Transverse colon (tissue), 4 donors: Measurements from ENCODE around the gene ANKRD11. TPM values are rescaled to one million over a fixed set of nuclear protein-coding genes. Genes with fewer than 3 reads are reported as not detected.

Experiments used
- DNase-seq: peaks from one replicate; pipeline ENCODE4 v3.0.0-alpha.2; 2019
- H3K27ac ChIP-seq, 4 donors: fragments of 200-600 bp; sonication (generic); 2 replicates each; pipeline ENCODE4 v1.5.1; 2016 to 2018; ENCODE audit warnings: inconsistent platforms in 4 of 4
- H3K27me3 ChIP-seq: fragments of 200-600 bp; sonication (generic); 2 replicates; pipeline ENCODE4 v1.5.1; 2017; ENCODE audit warnings: inconsistent platforms
- H3K36me3 ChIP-seq, 4 donors: fragments of 200-600 bp; sonication (generic); 2 replicates each; pipeline ENCODE4 v1.5.1; 2017 to 2019; ENCODE audit warnings: inconsistent platforms in 4 of 4
- H3K4me1 ChIP-seq, 4 donors: fragments of 200-600 bp; sonication (generic); 2 replicates each; pipeline ENCODE4 v1.5.1; 2017 to 2020; ENCODE audit warnings: inconsistent platforms in 4 of 4
- H3K4me3 ChIP-seq, 4 donors: fragments of 200-600 bp; sonication (generic); 1 replicate in 1 of 4; 2 replicates in 3 of 4; pipeline versions ENCODE4 v1.5.1 to v1.6.1; 2017 to 2019; ENCODE audit warnings: inconsistent platforms in 4 of 4
- H3K9me3 ChIP-seq, 2 donors: fragments of 200-600 bp; sonication (generic); 2 replicates each; pipeline ENCODE4 v1.5.1; 2017 to 2019; ENCODE audit warnings: inconsistent platforms in 2 of 2
- CTCF ChIP-seq, 5 experiments: fragments of 200-600 bp in 3 of 5; fragments of 450-650 bp in 2 of 5; sonication (generic) in 3 of 5; IDR thresholded peaks; 1 replicate in 2 of 5; 2 replicates in 3 of 5; pipeline ENCODE4 v1.5.1; 2016 to 2017; ENCODE audit warnings: antibody characterized with exemption in 5 of 5, inconsistent platforms in 3 of 5, mild to moderate bottlenecking in 2 of 5, moderate library complexity in 1 of 5
- EP300 ChIP-seq: sonication (generic); formaldehyde crosslinking; IDR thresholded peaks from one replicate; pipeline ENCODE4 v1.6.1; 2017; ENCODE audit warnings: antibody characterized with exemption, low read depth
- POLR2A ChIP-seq: fragments of 450-650 bp; IDR thresholded peaks from one replicate; pipeline ENCODE4 v1.6.1; 2016; ENCODE audit warnings: antibody characterized with exemption, mild to moderate bottlenecking, moderate library complexity
- POLR2AphosphoS5 ChIP-seq, 3 donors: sonication (generic); formaldehyde crosslinking; IDR thresholded peaks; one replicate each; pipeline ENCODE4 v1.6.1; 2016; ENCODE audit warnings: antibody characterized with exemption in 3 of 3
- WGBS, 2 donors: methylation state at CpG; one replicate each; pipeline ENCODE4 v1.1.5; 2018; ENCODE audit warnings: low coverage in 1 of 2; 5-methylcytosine and 5-hydroxymethylcytosine counted together
- in situ Hi-C, 4 donors: fragments of 200-750 bp; cut with MboI; loops; one replicate each; pipeline versions ENCODE4 v1.15.0 to v1.15.1; 2017; ENCODE audit warnings: low sequenced_read_pairs in 3 of 4, low pct_ligation_motif_present in 1 of 4, low pct_unique_long_range_greater_than_20kb in 1 of 4
- intact Hi-C: fragments of 100-400 bp; cut with DNase I; formaldehyde crosslinking; loops from one replicate; pipeline ENCODE4 v1.15.1; 2023; ENCODE audit warnings: low total_unique reads
- total RNA-seq, 4 donors: library from RNA; depleted of rRNA; stranded (reverse); fragments of >200 nt; gene quantifications; one replicate each; pipeline ENCODE4 v1.1.0, GENCODE V29; 2016

The ANKRD11 gene
- total RNA-seq, 4 donors from 2014 or later = 109 to 281 (median 142) TPM

GRCh38 chr16:89257757-89258465 lies 232.4 kb downstream of the ANKRD11 start:
- in situ Hi-C loops = no loop called here
- DNase-seq = no peak
- H3K4me3 ChIP-seq = peak overlapping the region in 3 of 4 donors; percentile 5 to 47 (median 32)
- no peak for TF ChIP-seq POLR2A
- no peak for TF ChIP-seq POLR2AphosphoS5 (IDR thresholded peaks at IDR 0.05)
- TF ChIP-seq CTCF (IDR thresholded peaks at IDR 0.05) = no peak
- TF ChIP-seq EP300 = no peak
- peaks cover 6 to 16% (median 15%) of the 10 kb centered on the region in 4 donors for H3K4me1 ChIP-seq
- 73 to 78% methylated on average over 10 to 18 of the region's 18 CpGs for WGBS, 2 donors
- peaks cover 30% of the 10 kb centered on the region for H3K27me3 ChIP-seq
- no peaks in the 10 kb centered on the region for H3K36me3 ChIP-seq
- intact Hi-C loops = no loop called here
- no peaks in the 10 kb centered on the region for H3K9me3 ChIP-seq
- no peak overlapping the region for H3K27ac ChIP-seq

GRCh38 chr16:89257281-89257731 lies 233.1 kb downstream of the ANKRD11 start:
- Histone ChIP-seq H3K27ac (peak overlapping the region in 2 of 4 donors; percentile 10 to 17), H3K36me3 (no peaks in the 10 kb centered on the region), H3K4me3 (peak overlapping the region; percentile 5 to 47 (median 38)), H3K27me3 (peaks cover 30% of the 10 kb centered on the region), H3K9me3 (no peaks in the 10 kb centered on the region), H3K4me1 (peaks cover 6 to 16% (median 15%) of the 10 kb centered on the region in 4 donors)
- TF ChIP-seq CTCF (IDR thresholded peaks at IDR 0.05) (no peak), EP300 (no peak), POLR2AphosphoS5 (IDR thresholded peaks at IDR 0.05) (no peak), POLR2A (no peak)
- in situ Hi-C loops = no loop called here
- 28% methylated on average over 12 of the region's 44 CpGs; no CpG with 5 or more reads in 1 of the 2 donors for WGBS, 2 donors
- intact Hi-C loops = no loop called here
- no peak for DNase-seq

- Histone ChIP-seq H3K4me1 (peaks cover 6 to 16% (median 15%) of the 10 kb centered on the region in 4 donors), H3K9me3 (no peaks in the 10 kb centered on the region), H3K27ac (peak overlapping the region in 2 of 4 donors; percentile 10 to 17), H3K4me3 (peak overlapping the region; percentile 5 to 47 (median 38)), H3K27me3 (peaks cover 30% of the 10 kb centered on the region), H3K36me3 (no peaks in the 10 kb centered on the region)
- intact Hi-C loops (no loop called here), in situ Hi-C loops (no loop called here)
- DNase-seq = peak; percentile 75
- 11% methylated on average over 55 of the region's 57 CpGs; no CpG with 5 or more reads in 1 of the 2 donors for WGBS, 2 donors
- TF ChIP-seq POLR2A (no peak), CTCF (IDR thresholded peaks at IDR 0.05) (no peak), POLR2AphosphoS5 (IDR thresholded peaks at IDR 0.05) (peak in 2 of 3 donors; percentile 9 to 69)
Measured at GRCh38 chr16:89256651-89257254, 233.6 kb downstream of the ANKRD11 start.

- Histone ChIP-seq H3K4me1 (peaks cover 6 to 16% (median 15%) of the 10 kb centered on the region in 4 donors), H3K27me3 (peaks cover 30% of the 10 kb centered on the region), H3K4me3 (no peak overlapping the region), H3K9me3 (no peaks in the 10 kb centered on the region), H3K27ac (no peak overlapping the region), H3K36me3 (no peaks in the 10 kb centered on the region)
- no peak for DNase-seq
- 81 to 94% methylated on average over 4 to 10 of the region's 10 CpGs for WGBS, 2 donors
- no peak for TF ChIP-seq CTCF (IDR thresholded peaks at IDR 0.05)
- TF ChIP-seq POLR2A = no peak
- TF ChIP-seq EP300 = no peak
- TF ChIP-seq POLR2AphosphoS5 (IDR thresholded peaks at IDR 0.05) = no peak
- in situ Hi-C loops = no loop called here
- intact Hi-C loops = no loop called here
Measured at GRCh38 chr16:89253548-89254287, 236.6 kb downstream of the ANKRD11 start.
